H9 (cell line): Measurements from ENCODE around the gene SIPA1L3. TPM values are rescaled to one million over a fixed set of nuclear protein-coding genes. Genes with fewer than 3 reads are reported as not detected.

ENCODE experiments used
- DNase-seq: peaks from one replicate; pipeline ENCODE4 v3.0.0-alpha.2; 2017
- H2AFZ ChIP-seq: one replicate; pipeline ENCODE4 v1.6.1; 2013; ENCODE audit warnings: mild to moderate bottlenecking, low read length, control low read depth, moderate library complexity
- H2AK5ac ChIP-seq: 2 replicates; pipeline ENCODE4 v1.6.1; 2013; ENCODE audit warnings: low read length, control low read depth, mixed read lengths; ENCODE audit not compliant: insufficient read length
- H2BK120ac ChIP-seq: one replicate; pipeline ENCODE4 v1.6.1; 2013; ENCODE audit warnings: low read depth, mild to moderate bottlenecking, low read length, control low read depth, inconsistent platforms; ENCODE audit not compliant: poor library complexity, severe bottlenecking
- H2BK12ac ChIP-seq: 2 replicates; pipeline ENCODE4 v1.6.1; 2013; ENCODE audit warnings: low read length, control low read depth, mixed read lengths, low read depth; ENCODE audit not compliant: insufficient read length
- H2BK15ac ChIP-seq: 2 replicates; pipeline ENCODE4 v1.6.1; 2013; ENCODE audit warnings: low read depth, low read length, control low read depth
- H2BK20ac ChIP-seq: one replicate; pipeline ENCODE4 v1.6.1; 2013; ENCODE audit warnings: low read depth, mild to moderate bottlenecking, low read length, control low read depth, inconsistent platforms; ENCODE audit not compliant: poor library complexity, severe bottlenecking
- H2BK5ac ChIP-seq: 2 replicates; pipeline ENCODE4 v1.6.1; 2013; ENCODE audit warnings: low read length, control low read depth, mixed read lengths; ENCODE audit not compliant: insufficient read length
- H3K14ac ChIP-seq: 2 replicates; pipeline ENCODE4 v1.6.1; 2013; ENCODE audit warnings: low read length, control low read depth; ENCODE audit not compliant: insufficient read depth
- H3K18ac ChIP-seq: 2 replicates; pipeline ENCODE4 v1.6.1; 2013; ENCODE audit warnings: low read depth, mild to moderate bottlenecking, mixed read lengths, low read length, control low read depth; ENCODE audit not compliant: insufficient read length
- H3K23ac ChIP-seq: 2 replicates; pipeline ENCODE4 v1.6.1; 2013; ENCODE audit warnings: low read length, control low read depth, mixed read lengths, low read depth; ENCODE audit not compliant: insufficient read length
- H3K23me2 ChIP-seq: 2 replicates; pipeline ENCODE4 v1.6.1; 2013; ENCODE audit warnings: low read depth, mild to moderate bottlenecking, mixed read lengths, low read length, control low read depth; ENCODE audit not compliant: insufficient read length, poor library complexity, severe bottlenecking
- H3K27ac ChIP-seq: 2 replicates; pipeline ENCODE4 v1.5.1; 2013; ENCODE audit warnings: low read length, control low read depth, mixed read lengths, low read depth; ENCODE audit not compliant: insufficient read length
- H3K27me3 ChIP-seq: 2 replicates; pipeline ENCODE4 v1.6.1; 2013; ENCODE audit warnings: low read length, control low read depth, inconsistent platforms; ENCODE audit not compliant: insufficient read depth
- H3K4ac ChIP-seq: 2 replicates; pipeline ENCODE4 v1.6.1; 2013; ENCODE audit warnings: low read depth, mild to moderate bottlenecking, control low read depth, inconsistent platforms, low read length, moderate library complexity
- H3K4me1 ChIP-seq: 2 replicates; pipeline ENCODE4 v1.6.1; 2013; ENCODE audit warnings: low read length, control low read depth, inconsistent platforms; ENCODE audit not compliant: insufficient read depth
- H3K4me2 ChIP-seq: 2 replicates; pipeline ENCODE4 v1.6.1; 2013; ENCODE audit warnings: low read length, control low read depth, mixed read lengths; ENCODE audit not compliant: insufficient read length, insufficient read depth
- H3K56ac ChIP-seq: 2 replicates; pipeline ENCODE4 v1.6.1; 2013; ENCODE audit warnings: low read depth, mild to moderate bottlenecking, mixed read lengths, low read length, control low read depth; ENCODE audit not compliant: insufficient read length
- H3K79me1 ChIP-seq: 2 replicates; pipeline ENCODE4 v1.6.1; 2013; ENCODE audit warnings: low read depth, mild to moderate bottlenecking, moderate library complexity, low read length, control low read depth, inconsistent platforms; ENCODE audit not compliant: insufficient read depth, poor library complexity, severe bottlenecking
- H3K79me2 ChIP-seq: 2 replicates; pipeline ENCODE4 v1.6.1; 2013; ENCODE audit warnings: low read length, control low read depth, inconsistent platforms; ENCODE audit not compliant: insufficient read depth
- H3K9ac ChIP-seq: 2 replicates; pipeline ENCODE4 v1.6.1; 2013; ENCODE audit warnings: low read length, control low read depth, mixed read lengths; ENCODE audit not compliant: insufficient read length; ENCODE audit errors: extremely low read depth
- H3K9me3 ChIP-seq: one replicate; pipeline ENCODE4 v1.6.1; 2013; ENCODE audit warnings: low read depth, low read length, inconsistent platforms; ENCODE audit not compliant: control insufficient read depth
- H3T11ph ChIP-seq: one replicate; pipeline ENCODE4 v1.6.1; 2013; ENCODE audit warnings: mild to moderate bottlenecking, low read length, control low read depth, inconsistent platforms
- H4K20me1 ChIP-seq: one replicate; pipeline ENCODE4 v1.6.1; 2013; ENCODE audit not compliant: control insufficient read depth, insufficient read length, insufficient read depth
- H4K5ac ChIP-seq: 2 replicates; pipeline ENCODE4 v1.6.1; 2013; ENCODE audit warnings: low read depth, mild to moderate bottlenecking, mixed read lengths, low read length, control low read depth; ENCODE audit not compliant: insufficient read length
- H4K8ac ChIP-seq: replicated peaks from 2 replicates; pipeline ENCODE4 v1.6.1; 2013; ENCODE audit warnings: low read length, control low read depth, mixed read lengths, low read depth; ENCODE audit not compliant: insufficient read length
- H4K91ac ChIP-seq: 2 replicates; pipeline ENCODE4 v1.6.1; 2013; ENCODE audit warnings: low read depth, mild to moderate bottlenecking, moderate library complexity, mixed read lengths, low read length, control low read depth; ENCODE audit not compliant: insufficient read length
- H3K27ac Mint-ChIP-seq, 3 experiments: 2 replicates in 2 of 3; 3 replicates in 1 of 3; pipeline ENCODE4 v1.8.0; 2020 to 2021; ENCODE audit warnings: mixed read lengths in 3 of 3, mild to moderate bottlenecking in 1 of 3, moderate library complexity in 1 of 3
- H3K27me3 Mint-ChIP-seq: 2 replicates; pipeline ENCODE4 v1.8.0; 2021; ENCODE audit warnings: low read depth, mild to moderate bottlenecking, moderate library complexity, mixed read lengths
- H3K36me3 Mint-ChIP-seq, 3 experiments: 2 replicates in 2 of 3; 3 replicates in 1 of 3; pipeline ENCODE4 v1.8.0; 2020 to 2021; ENCODE audit warnings: low read depth in 3 of 3, mixed read lengths in 3 of 3; ENCODE audit not compliant: insufficient read depth in 1 of 3
- H3K4me1 Mint-ChIP-seq, 2 experiments: 2 replicates each; pipeline ENCODE4 v1.8.0; 2020; ENCODE audit warnings: mixed read lengths in 2 of 2
- H3K4me3 Mint-ChIP-seq, 2 experiments: 2 replicates in 1 of 2; 3 replicates in 1 of 2; pipeline ENCODE4 v1.8.0; 2020 to 2021; ENCODE audit warnings: mild to moderate bottlenecking in 2 of 2, mixed read lengths in 2 of 2, moderate library complexity in 1 of 2
- H3K9me3 Mint-ChIP-seq, 2 experiments: 2 replicates in 1 of 2; 3 replicates in 1 of 2; pipeline ENCODE4 v1.8.0; 2020; ENCODE audit warnings: mild to moderate bottlenecking in 2 of 2, mixed read lengths in 2 of 2, moderate library complexity in 1 of 2
- CTCF ChIP-seq: fragments of 200-600 bp; sonication (generic); conservative IDR thresholded peaks from 3 replicates; pipeline ENCODE4 v1.8.0; 2021; ENCODE audit warnings: antibody characterized with exemption, mild to moderate bottlenecking
- WGBS: extraction: QIAGEN DNeasy Blood & Tissue Kit; methylation state at CpG from one replicate; pipeline ENCODE4 v1.1.7; 2013; ENCODE audit warnings: missing lambda C conversion rate, low lambda C conversion rate, mixed read lengths; ENCODE audit not compliant: insufficient read length; ENCODE audit errors: extremely low coverage; 5-methylcytosine and 5-hydroxymethylcytosine counted together
- total RNA-seq: library from RNA; stranded (reverse); gene quantifications from 2 replicates; pipeline ENCODE4 v1.2.1, GENCODE V29; 2021

The SIPA1L3 gene
- total RNA-seq, 1 experiment from 2014 or later, result 40.1 TPM

GRCh38 chr19:37990362-37990761 is 83.4 kb downstream of the SIPA1L3 start:
- no peaks in the 10 kb centered on the region for H3K27me3 Mint-ChIP-seq
- Histone ChIP-seq H3K4ac (no peak overlapping the region; the same call in 1 of the 2 replicates), H3K56ac (no peak overlapping the region), H2BK20ac (peak overlapping the region; percentile 79), H3K9me3 (no peaks in the 10 kb centered on the region), H3K14ac (0 out of 2 replicates have a peak overlapping the region, but pooled peaks have one; percentile 30), H2BK15ac (0 out of 2 replicates have a peak overlapping the region, but pooled peaks have one; percentile 80), H4K91ac (no peak overlapping the region), H3K23ac (no peak overlapping the region), H3K79me2 (no peaks in the 10 kb centered on the region; the same call in 1 of the 2 replicates), H3T11ph (no peak overlapping the region), H2AK5ac (no peak overlapping the region), H3K79me1 (no peaks in the 10 kb centered on the region), H4K8ac (no peak overlapping the region), H3K9ac (no peak overlapping the region), H3K18ac (peak overlapping the region; percentile 27), H3K27me3 (no peaks in the 10 kb centered on the region), H4K20me1 (no peaks in the 10 kb centered on the region), H2BK5ac (no peak overlapping the region), H2BK120ac (no peak overlapping the region), H3K4me1 (peaks cover 16% of the 10 kb centered on the region; the same call in 1 of the 2 replicates), H3K4me2 (peak overlapping the region; percentile 13), H2AFZ (no peak overlapping the region), H2BK12ac (peak overlapping the region; percentile 78), H3K23me2 (no peaks in the 10 kb centered on the region), H3K27ac (no peak overlapping the region), H4K5ac (no peak overlapping the region)
- H3K9me3 Mint-ChIP-seq, result peaks cover 0 to 2% of the 10 kb centered on the region in 2 experiments; a peak in 2 of 5 replicates
- H3K4me1 Mint-ChIP-seq, result peaks cover 66 to 74% of the 10 kb centered on the region in 2 experiments
- peak overlapping the region; percentile 44 to 65; a peak in 2 of 5 replicates for H3K4me3 Mint-ChIP-seq
- WGBS, result no CpG with 5 or more reads among the region's 10 CpGs
- DNase-seq, result peak; percentile 55
- H3K27ac Mint-ChIP-seq, result peak overlapping the region; percentile 97 to 100 (median 98)
- H3K36me3 Mint-ChIP-seq, result peaks cover 0 to 12% (median 6%) of the 10 kb centered on the region in 3 experiments; a peak in 3 of 7 replicates
- TF ChIP-seq CTCF, result peak; percentile 39; the same call in 2 of the 3 replicates
